HG02870 (cell line): ENCODE data around the gene MSH3.
"Not testable (repeated sequence)": the region's sequence is repeated elsewhere in the genome, so short reads cannot be mapped to it uniquely, and the experiment has no call there.

ENCODE experiments used
- ATAC-seq: cut with Tn5 transposase; IDR thresholded peaks from one replicate; pipeline ENCODE4 v1.9.1; 2021; ENCODE audit warnings: mild to moderate bottlenecking, moderate library complexity; ENCODE audit not compliant: unreplicated experiment

MSH3 gene

GRCh38 chr5:80705216-80705769, 50.8 kb downstream of the MSH3 start:
- no peak for ATAC-seq

- ATAC-seq: no peak
Measured at GRCh38 chr5:80705801-80706200, 51.3 kb downstream of the MSH3 start.

GRCh38 chr5:80706835-80707447, 52.5 kb downstream of the MSH3 start:
- ATAC-seq: no peak

- ATAC-seq: no peak
Measured at GRCh38 chr5:80707645-80708044, 53.2 kb downstream of the MSH3 start.

GRCh38 chr5:80711216-80711615, 56.8 kb downstream of the MSH3 start:
- ATAC-seq: no peak

- no peak for ATAC-seq
Measured at GRCh38 chr5:80711938-80712337, 57.5 kb downstream of the MSH3 start.

- ATAC-seq: no peak
Measured at GRCh38 chr5:80712919-80713318, 58.5 kb downstream of the MSH3 start.

GRCh38 chr5:80713631-80714030, 59.2 kb downstream of the MSH3 start:
- ATAC-seq: no peak

- ATAC-seq: no peak
Measured at GRCh38 chr5:80714570-80715298, 60.3 kb downstream of the MSH3 start.

- no peak for ATAC-seq
Measured at GRCh38 chr5:80715887-80716286, 61.4 kb downstream of the MSH3 start.

- no peak for ATAC-seq
Measured at GRCh38 chr5:80720181-80720580, 65.7 kb downstream of the MSH3 start.

GRCh38 chr5:80722916-80723315, 68.5 kb downstream of the MSH3 start:
- no peak for ATAC-seq

- ATAC-seq: no peak
Measured at GRCh38 chr5:80725446-80725845, 71.0 kb downstream of the MSH3 start.

GRCh38 chr5:80736730-80737129, 82.3 kb downstream of the MSH3 start:
- ATAC-seq: no peak

- ATAC-seq: no peak
Measured at GRCh38 chr5:80738466-80738865, 84.0 kb downstream of the MSH3 start.

GRCh38 chr5:80739057-80739456, 84.6 kb downstream of the MSH3 start:
- no peak for ATAC-seq

- ATAC-seq: no peak
Measured at GRCh38 chr5:80739496-80739895, 85.0 kb downstream of the MSH3 start.

- ATAC-seq: no peak
Measured at GRCh38 chr5:80739898-80740297, 85.4 kb downstream of the MSH3 start.

GRCh38 chr5:80740488-80740887, 86.0 kb downstream of the MSH3 start:
- not testable (repeated sequence) for ATAC-seq

GRCh38 chr5:80740999-80741398, 86.5 kb downstream of the MSH3 start:
- no peak for ATAC-seq

GRCh38 chr5:80744149-80744548, 89.7 kb downstream of the MSH3 start:
- no peak for ATAC-seq

GRCh38 chr5:80745490-80745889, 91.0 kb downstream of the MSH3 start:
- no peak for ATAC-seq
